Endothelial cell of umbilical vein (primary cell): ENCODE results near the gene TTLL4. TPM values are rescaled to one million over a fixed set of nuclear protein-coding genes. Genes with fewer than 3 reads are reported as not detected.

Source experiments
- BruUV-seq: library from RNA; stranded (reverse); fragments of 400-500 nt; replicated peaks from 2 replicates; lab custom pipeline; 2021; lab: Mats Ljungman, UMichigan
- CTCF ChIA-PET: fragments of 300-600, 350-600 bp; sonication (Branson Sonifier 250); formaldehyde crosslinking; loops from one replicate; lab custom pipeline; 2021; ENCODE audit warnings: antibody characterized with exemption, inconsistent platforms; lab: Charles Lee
- POLR2A ChIA-PET: fragments of 300-600, 350-600 bp; sonication (Branson Sonifier 250); formaldehyde crosslinking; loops from one replicate; lab custom pipeline; 2021; ENCODE audit warnings: antibody characterized with exemption, inconsistent platforms; lab: Charles Lee
- DNase-seq: peaks from one replicate; pipeline ENCODE4 v3.0.0-alpha.2; 2011; ENCODE audit warnings: low read depth, low spot score
- FAIRE-seq: peaks from 2 replicates; lab custom pipeline; 2011; peaks lifted over from hg19 to GRCh38; lab: Jason Lieb, UNC
- H2AFZ ChIP-seq: 2 replicates; pipeline ENCODE4 v1.6.0; 2012; ENCODE audit warnings: low read depth, low read length, control low read depth, inconsistent platforms
- H3K27ac ChIP-seq: 2 replicates; pipeline ENCODE4 v1.5.1; 2011; ENCODE audit warnings: low read depth, mild to moderate bottlenecking, control low read depth, low read length, moderate library complexity; ENCODE audit not compliant: insufficient read depth
- H3K27me3 ChIP-seq, 2 experiments: 2 replicates each; pipeline versions ENCODE4 v1.6.0 to v1.6.1; 2011; ENCODE audit warnings: low read length in 2 of 2, mixed read lengths in 1 of 2; ENCODE audit not compliant: control insufficient read depth in 2 of 2, insufficient read depth in 2 of 2
- H3K36me3 ChIP-seq, 2 experiments: 2 replicates in 1 of 2; 3 replicates in 1 of 2; pipeline ENCODE4 v1.5.1; 2011; ENCODE audit warnings: low read length in 2 of 2, mild to moderate bottlenecking in 1 of 2, moderate library complexity in 1 of 2; ENCODE audit not compliant: control insufficient read depth in 2 of 2, insufficient read depth in 2 of 2; ENCODE audit errors: extremely low read depth in 1 of 2
- H3K4me1 ChIP-seq: 3 replicates; pipeline ENCODE4 v1.5.1; 2011; ENCODE audit warnings: mild to moderate bottlenecking, low read length; ENCODE audit not compliant: control insufficient read depth, insufficient read depth; ENCODE audit errors: extremely low read depth
- H3K4me2 ChIP-seq: 2 replicates; pipeline ENCODE4 v1.6.1; 2011; ENCODE audit warnings: low read length, control low read depth, mixed read lengths; ENCODE audit not compliant: insufficient read depth
- H3K4me3 ChIP-seq, 3 experiments: fragments of 200-600 bp in 1 of 3; sonication (generic), shearing (Covaris generic) in 1 of 3; replicated peaks in 1 of 3; 2 replicates each; pipeline ENCODE4 v1.5.1; 2011 to 2016; ENCODE audit warnings: control low read depth in 3 of 3, low read length in 3 of 3, mild to moderate bottlenecking in 2 of 3, inconsistent platforms in 1 of 3, low read depth in 1 of 3, moderate library complexity in 1 of 3; ENCODE audit not compliant: insufficient read depth in 1 of 3
- H3K79me2 ChIP-seq: 2 replicates; pipeline ENCODE4 v1.6.0; 2012; ENCODE audit warnings: low read length, inconsistent platforms; ENCODE audit not compliant: control insufficient read depth, insufficient read depth
- H3K9ac ChIP-seq: replicated peaks from 2 replicates; pipeline ENCODE3; 2011; ENCODE audit warnings: low read length, control low read depth; ENCODE audit not compliant: insufficient read depth; ENCODE audit errors: extremely low read depth
- H3K9me1 ChIP-seq: replicated peaks from 3 replicates; pipeline ENCODE4 v1.6.0; 2011; ENCODE audit warnings: mild to moderate bottlenecking, low read length; ENCODE audit not compliant: control insufficient read depth, insufficient read depth; ENCODE audit errors: extremely low read depth
- H3K9me3 ChIP-seq: replicated peaks from 2 replicates; pipeline ENCODE4 v1.5.1; 2012; ENCODE audit warnings: low read length, inconsistent platforms; ENCODE audit not compliant: control insufficient read depth, insufficient read depth
- H4K20me1 ChIP-seq: replicated peaks from 2 replicates; pipeline ENCODE3; 2011; ENCODE audit warnings: mild to moderate bottlenecking, low read length; ENCODE audit not compliant: control insufficient read depth, insufficient read depth; ENCODE audit errors: extremely low read depth
- EZH2 ChIP-seq: IDR thresholded peaks from 2 replicates; pipeline ENCODE4 v1.6.1; 2012; ENCODE audit warnings: borderline replicate concordance, low read depth, mild to moderate bottlenecking, moderate library complexity, low read length, inconsistent platforms; ENCODE audit not compliant: severe bottlenecking
- FOS ChIP-seq: IDR thresholded peaks from 2 replicates; pipeline ENCODE4 v1.6.1; 2011; ENCODE audit warnings: mild to moderate bottlenecking, low read length, moderate library complexity, borderline replicate concordance; ENCODE audit not compliant: insufficient read depth
- GATA2 ChIP-seq: IDR thresholded peaks from 2 replicates; pipeline ENCODE4 v1.7.0; 2011; ENCODE audit warnings: low read depth, mild to moderate bottlenecking, moderate library complexity, mixed read lengths, low read length; ENCODE audit not compliant: insufficient read length, insufficient read depth
- JUN ChIP-seq: IDR thresholded peaks from 2 replicates; pipeline ENCODE4 v1.6.1; 2011; ENCODE audit warnings: borderline replicate concordance, low read depth; ENCODE audit not compliant: insufficient read length, insufficient read depth
- MYC ChIP-seq: IDR thresholded peaks from one replicate; pipeline ENCODE4 v1.6.1; 2011; ENCODE audit warnings: mild to moderate bottlenecking, low read depth, low read length
- POLR2A ChIP-seq: IDR thresholded peaks from 2 replicates; pipeline ENCODE4 v1.6.1; 2012; ENCODE audit warnings: low read depth, mild to moderate bottlenecking, control low read depth, low read length
- POLR2AphosphoS5 ChIP-seq: IDR thresholded peaks from 2 replicates; pipeline ENCODE4 v1.6.1; 2012; ENCODE audit warnings: low read depth, mild to moderate bottlenecking, control low read depth, low read length, moderate library complexity; ENCODE audit not compliant: insufficient read depth
- dilution Hi-C: fragments of 300-500 bp; cut with MboI; formaldehyde crosslinking; loops from one replicate; pipeline ENCODE4 v1.15.0; 2019; ENCODE audit warnings: low sequenced_read_pairs; ENCODE audit not compliant: extremely low pct_ligation_motif_present
- intact Hi-C: fragments of 100-400 bp; cut with micrococcal nuclease; formaldehyde crosslinking; loops from one replicate; pipeline ENCODE4 v1.10.0; 2022
- polyA plus RNA-seq, 4 experiments: library from polyadenylated mRNA; depleted of rRNA in 3 of 4; stranded (reverse) in 3 of 4; unstranded in 1 of 4; fragments of >200 nt; gene quantifications; 2 replicates each; pipeline versions ENCODE4 v1.2.1 to v1.2.3, GENCODE V29; 2011 to 2012; ENCODE audit warnings: missing spikeins in 1 of 4
- total RNA-seq: library from RNA; stranded (reverse); gene quantifications from 2 replicates; pipeline ENCODE4 v1.2.3, GENCODE V29; 2021
- TF ChIP-seq, protein P1 (sequence below): IDR thresholded peaks from 2 replicates; pipeline ENCODE4 v1.6.1; 2011; ENCODE audit not compliant: insufficient read depth, insufficient read length
- TF ChIP-seq, protein P2 (sequence below), 2 donors: IDR thresholded peaks; 1 replicate in 1 of 2; 2 replicates in 1 of 2; pipeline ENCODE4 v1.5.1; 2011; ENCODE audit warnings: low read length in 2 of 2, mild to moderate bottlenecking in 2 of 2, moderate library complexity in 2 of 2, control low read depth in 1 of 2, inconsistent platforms in 1 of 2, low read depth in 1 of 2; ENCODE audit not compliant: insufficient read depth in 1 of 2; ENCODE audit errors: extremely low read depth in 1 of 2

TTLL4 gene
- total and polyA plus RNA-seq, 2 donors (not counting 3 experiments of a cell fraction or from before 2014, with no cell fraction given), result 26.7 to 45.0 TPM

DNA sequence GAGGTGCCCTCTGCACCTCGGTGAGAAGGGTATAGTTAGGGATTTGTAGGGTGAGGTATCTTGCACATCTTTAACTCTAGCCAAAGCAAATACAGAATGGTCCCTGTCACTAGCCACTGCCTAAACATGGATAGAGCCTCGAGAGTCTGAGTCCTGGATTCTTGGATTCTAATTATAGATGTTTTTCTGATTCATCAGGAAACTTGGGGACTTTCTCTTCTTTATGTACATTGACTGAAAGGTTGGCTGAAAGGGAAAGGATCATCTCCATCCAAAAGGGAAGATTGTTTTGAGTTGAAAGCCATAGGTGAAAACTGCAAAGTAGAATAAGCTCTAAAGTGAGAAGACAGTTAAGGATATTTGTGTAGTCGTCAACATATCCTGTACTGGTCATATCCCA lies 30.6 kb upstream of the TTLL4 start:
- H3K4me3 ChIP-seq, result no peak overlapping the region
- no peak overlapping the region for H3K27ac ChIP-seq
- H2AFZ ChIP-seq, result no peak overlapping the region
- no peak for FAIRE-seq
- intact Hi-C loops (no loop called here), dilution Hi-C loops (no loop called here)
- BruUV-seq, result no TSS peak
- no peaks in the 10 kb centered on the region for H3K79me2 ChIP-seq
- H3K27me3 ChIP-seq, result no peaks in the 10 kb centered on the region
- ChIA-PET CTCF (interaction anchor here (0.6 to 5.1 kb wide), 2 partner anchors 8 to 168 kb away, joined by 3 to 27 read pairs; partner anchors contain the start of genes RNF25 and STK36), POLR2A (no interaction called here)
- H3K4me2 ChIP-seq, result no peak overlapping the region
- H3K9me1 ChIP-seq, result no peaks in the 10 kb centered on the region
- no peaks in the 10 kb centered on the region for H4K20me1 ChIP-seq
- peaks cover 0 to 5% of the 10 kb centered on the region in 2 experiments for H3K36me3 ChIP-seq
- no peak overlapping the region for H3K9ac ChIP-seq
- DNase-seq, result no peak
- TF ChIP-seq JUN, result no peak
- no peak for TF ChIP-seq GATA2
- TF ChIP-seq MYC, result no peak
- TF ChIP-seq EZH2, result no peak
- TF ChIP-seq POLR2AphosphoS5, result no peak
- TF ChIP-seq POLR2A, result no peak
- TF ChIP-seq FOS, result no peak
- TF ChIP-seq, protein P1, sequence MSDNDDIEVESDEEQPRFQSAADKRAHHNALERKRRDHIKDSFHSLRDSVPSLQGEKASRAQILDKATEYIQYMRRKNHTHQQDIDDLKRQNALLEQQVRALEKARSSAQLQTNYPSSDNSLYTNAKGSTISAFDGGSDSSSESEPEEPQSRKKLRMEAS, result no peak
- TF ChIP-seq, protein P2, sequence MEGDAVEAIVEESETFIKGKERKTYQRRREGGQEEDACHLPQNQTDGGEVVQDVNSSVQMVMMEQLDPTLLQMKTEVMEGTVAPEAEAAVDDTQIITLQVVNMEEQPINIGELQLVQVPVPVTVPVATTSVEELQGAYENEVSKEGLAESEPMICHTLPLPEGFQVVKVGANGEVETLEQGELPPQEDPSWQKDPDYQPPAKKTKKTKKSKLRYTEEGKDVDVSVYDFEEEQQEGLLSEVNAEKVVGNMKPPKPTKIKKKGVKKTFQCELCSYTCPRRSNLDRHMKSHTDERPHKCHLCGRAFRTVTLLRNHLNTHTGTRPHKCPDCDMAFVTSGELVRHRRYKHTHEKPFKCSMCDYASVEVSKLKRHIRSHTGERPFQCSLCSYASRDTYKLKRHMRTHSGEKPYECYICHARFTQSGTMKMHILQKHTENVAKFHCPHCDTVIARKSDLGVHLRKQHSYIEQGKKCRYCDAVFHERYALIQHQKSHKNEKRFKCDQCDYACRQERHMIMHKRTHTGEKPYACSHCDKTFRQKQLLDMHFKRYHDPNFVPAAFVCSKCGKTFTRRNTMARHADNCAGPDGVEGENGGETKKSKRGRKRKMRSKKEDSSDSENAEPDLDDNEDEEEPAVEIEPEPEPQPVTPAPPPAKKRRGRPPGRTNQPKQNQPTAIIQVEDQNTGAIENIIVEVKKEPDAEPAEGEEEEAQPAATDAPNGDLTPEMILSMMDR (IDR thresholded peaks at IDR 0.05; ENCODE audit: extremely low read depth in 1 of 2, insufficient read depth in 1 of 2, low read depth in 1 of 2, low read length in 2 of 2), result no peak
- H3K9me3 ChIP-seq, result no peaks in the 10 kb centered on the region
- H3K4me1 ChIP-seq, result peaks cover 6% of the 10 kb centered on the region
